Spleen (tissue), 7 donors: Measurements from ENCODE around the gene RNF148.

Experiments
- CTCF ChIP-seq, 11 experiments: fragments of 200-600 bp in 7 of 11; fragments of 450-650 bp in 4 of 11; sonication (generic) in 4 of 11; IDR thresholded peaks in 8 of 11; conservative IDR thresholded peaks in 3 of 11; 1 replicate in 7 of 11; 2 replicates in 4 of 11; pipeline versions ENCODE4 v1.4.0 to v1.8.0; 2016 to 2021; ENCODE audit warnings: antibody characterized with exemption in 11 of 11, inconsistent platforms in 4 of 11, mild to moderate bottlenecking in 1 of 11
- POLR2A ChIP-seq, 3 donors: fragments of 450-650 bp; IDR thresholded peaks; one replicate each; pipeline ENCODE4 v1.5.1; 2017; ENCODE audit warnings: antibody characterized with exemption in 3 of 3, mild to moderate bottlenecking in 1 of 3
- POLR2AphosphoS5 ChIP-seq, 3 donors: sonication (generic); formaldehyde crosslinking; IDR thresholded peaks; one replicate each; pipeline ENCODE4 v1.5.1; 2017; ENCODE audit warnings: antibody characterized with exemption in 3 of 3
- donor health status: DM: no; HTN: no; CAD: no; lungs with moderate emphysema.
- donor health status: DM: no; HTN: no; CAD: no.
- donor health status: DM: no; HTN: no; CAD: no.

- TF ChIP-seq CTCF (IDR thresholded peaks at IDR 0.05 in 8 of 11, conservative IDR thresholded peaks at IDR 0.05 in 3 of 11) (no peak), POLR2AphosphoS5 (IDR thresholded peaks at IDR 0.05) (no peak), POLR2A (IDR thresholded peaks at IDR 0.05) (no peak)
Measured at GRCh38 chr7:122717356-122718089, 14.8 kb upstream of the RNF148 start.
